CD4-positive, alpha-beta T cell treated with Interleukin-15 for 4 hours (primary cell): ENCODE results near the gene PCDHGB7.
"Not testable (repeated sequence)": the region's sequence is repeated elsewhere in the genome, so short reads cannot be mapped to it uniquely, and the experiment has no call there.

ENCODE experiments used
- DNase-seq: peaks from one replicate; pipeline ENCODE4 v3.0.0-alpha.2; 2020; ENCODE audit warnings: low spot score

PCDHGB7 gene

GRCh38 chr5:141417494-141418172 lies at the start of gene PCDHGB7:
Gene PCDHGB7 (plus strand): TSS chr5:141417677. CDS start chr5:141417860, 183 bp downstream.
- peak; percentile 32 for DNase-seq

- peak; percentile 37 for DNase-seq
Measured at GRCh38 chr5:141369994-141370848, 47.3 kb upstream of the PCDHGB7 start, which contains the start of gene PCDHGB3. Gene PCDHGB3 (plus strand): TSS chr5:141370242. CDS start chr5:141370395, 153 bp downstream.

- no peak for DNase-seq
Measured at GRCh38 chr5:141371572-141372475, 45.7 kb upstream of the PCDHGB7 start.

- DNase-seq = no peak
Measured at GRCh38 chr5:141373673-141374317, 43.7 kb upstream of the PCDHGB7 start, which contains the start of gene PCDHGA6. Gene PCDHGA6 (plus strand): TSS chr5:141373891. CDS start chr5:141374084, 193 bp downstream.

GRCh38 chr5:141374627-141375026 lies 42.9 kb upstream of the PCDHGB7 start:
- no peak for DNase-seq

- not testable (repeated sequence) for DNase-seq
Measured at GRCh38 chr5:141375444-141376155, 41.9 kb upstream of the PCDHGB7 start.

GRCh38 chr5:141382469-141383294 lies 34.8 kb upstream of the PCDHGB7 start, which contains the start of gene PCDHGA7:
Gene PCDHGA7 (plus strand): TSS chr5:141382742. CDS start chr5:141382900, 158 bp downstream.
- DNase-seq = no peak

- no peak for DNase-seq
Measured at GRCh38 chr5:141383345-141383744, 34.1 kb upstream of the PCDHGB7 start.

GRCh38 chr5:141384471-141385267 lies 32.8 kb upstream of the PCDHGB7 start:
- no peak for DNase-seq

GRCh38 chr5:141387557-141388311 lies 29.7 kb upstream of the PCDHGB7 start, which contains the start of gene PCDHGB4:
Gene PCDHGB4 (plus strand): TSS chr5:141387698. CDS start chr5:141387885, 187 bp downstream.
- not testable (repeated sequence) for DNase-seq

- no peak for DNase-seq
Measured at GRCh38 chr5:141388661-141389060, 28.8 kb upstream of the PCDHGB7 start.

GRCh38 chr5:141389153-141390042 lies 28.1 kb upstream of the PCDHGB7 start:
- no peak for DNase-seq

- DNase-seq = no peak
Measured at GRCh38 chr5:141392429-141393198, 24.9 kb upstream of the PCDHGB7 start, which contains the start of gene PCDHGA8. Gene PCDHGA8 (plus strand): TSS chr5:141392633. CDS start chr5:141392814, 181 bp downstream.

- no peak for DNase-seq
Measured at GRCh38 chr5:141393267-141393666, 24.2 kb upstream of the PCDHGB7 start.

- not testable (repeated sequence) for DNase-seq
Measured at GRCh38 chr5:141394401-141395187, 22.9 kb upstream of the PCDHGB7 start.
